HepG2 (cell line): ENCODE results near the gene TBC1D7. TPM values are rescaled to one million over a fixed set of nuclear protein-coding genes. Genes with fewer than 3 reads are reported as not detected.

Source experiments
- AGO1 ChIP-seq: fragments of 200-400 bp; formaldehyde crosslinking; IDR thresholded peaks from 2 replicates; pipeline ENCODE4 v1.6.1; 2017; ENCODE audit warnings: mild to moderate bottlenecking, low read depth, low read length, moderate library complexity; ENCODE audit not compliant: poor library complexity, severe bottlenecking
- ARHGAP35 ChIP-seq: sonication (generic); formaldehyde crosslinking; IDR thresholded peaks from 2 replicates; pipeline ENCODE4 v1.9.0; 2022; ENCODE audit warnings: mild to moderate bottlenecking, inconsistent platforms, moderate library complexity, missing genetic modification reagents, borderline replicate concordance
- BCL6 ChIP-seq: IDR thresholded peaks from 2 replicates; pipeline ENCODE4 v1.6.1; 2016; ENCODE audit warnings: missing genetic modification reagents, missing compliant biosample characterization
- CBX2 ChIP-seq, 2 experiments: fragments of 200-600 bp in 1 of 2; sonication (generic); formaldehyde crosslinking in 1 of 2; IDR thresholded peaks; 2 replicates each; pipeline versions ENCODE4 v1.7.0 to v1.8.1; 2018 to 2022; ENCODE audit warnings: low read depth in 2 of 2, low read length in 1 of 2, mild to moderate bottlenecking in 1 of 2, missing genetic modification reagents in 1 of 2
- NFIB ChIP-seq: sonication (generic); formaldehyde crosslinking; IDR thresholded peaks from 2 replicates; pipeline ENCODE4 v1.9.0; 2021; ENCODE audit warnings: missing genetic modification reagents, mild to moderate bottlenecking, borderline replicate concordance
- NFKBIZ ChIP-seq: IDR thresholded peaks from 2 replicates; pipeline ENCODE4 v1.6.1; 2018; ENCODE audit warnings: missing genetic modification reagents, missing compliant biosample characterization
- NR2F1 ChIP-seq, 2 experiments: fragments of 450-650 bp in 1 of 2; formaldehyde crosslinking in 1 of 2; IDR thresholded peaks; 2 replicates each; pipeline versions ENCODE4 v1.5.0 to v1.6.1; 2016 to 2020; ENCODE audit warnings: mild to moderate bottlenecking in 1 of 2, missing compliant biosample characterization in 1 of 2, missing genetic modification reagents in 1 of 2, moderate library complexity in 1 of 2
- ZNF441 ChIP-seq: sonication (generic); formaldehyde crosslinking; IDR thresholded peaks from 2 replicates; pipeline ENCODE4 v1.7.0; 2021; ENCODE audit warnings: missing genetic modification reagents, borderline replicate concordance
- ZNF564 ChIP-seq: sonication (generic); formaldehyde crosslinking; IDR thresholded peaks from 2 replicates; pipeline ENCODE4 v1.8.1; 2023; ENCODE audit warnings: mild to moderate bottlenecking, missing genetic modification reagents
- ZSCAN21 ChIP-seq: sonication (generic); formaldehyde crosslinking; IDR thresholded peaks from 2 replicates; pipeline ENCODE4 v1.8.0; 2022; ENCODE audit warnings: mild to moderate bottlenecking, missing genetic modification reagents, moderate library complexity, borderline replicate concordance
- polyA plus RNA-seq, 8 experiments: library from polyadenylated mRNA; depleted of rRNA in 3 of 8; stranded (reverse) in 7 of 8; unstranded in 1 of 8; fragments of >200 nt; fragmentation: Illumina TruSeq in 4 of 8; extraction: Trizol in 4 of 8; gene quantifications; 2 replicates each; pipeline versions ENCODE4 v1.2.1 to v1.2.3, GENCODE V29; 2011 to 2016; ENCODE audit warnings: low read depth in 4 of 8, missing spikeins in 1 of 8, mixed read lengths in 1 of 8; ENCODE audit not compliant: insufficient read depth in 1 of 8
- total RNA-seq, 5 experiments: library from RNA; depleted of rRNA; stranded (reverse); fragments of >200 nt; fragmentation: Illumina TruSeq; extraction: Trizol; gene quantifications; 2 replicates each; pipeline ENCODE4 v1.2.3, GENCODE V29; 2016; ENCODE audit warnings: low read depth in 1 of 5
- TF ChIP-seq, protein P1 (sequence below): sonication (generic); formaldehyde crosslinking; IDR thresholded peaks from 2 replicates; pipeline ENCODE4 v1.5.0; 2020; ENCODE audit warnings: mild to moderate bottlenecking, missing genetic modification reagents, borderline replicate concordance
- TF ChIP-seq, protein P2 (sequence below): IDR thresholded peaks from 2 replicates; pipeline ENCODE4 v1.6.1; 2016; ENCODE audit warnings: low read depth
- TF ChIP-seq, protein P3 (sequence below): sonication (generic); formaldehyde crosslinking; IDR thresholded peaks from 2 replicates; pipeline ENCODE4 v1.4.0; 2020; ENCODE audit warnings: missing genetic modification reagents, mild to moderate bottlenecking, borderline replicate concordance
- TF ChIP-seq, protein P4 (sequence below): sonication (generic); formaldehyde crosslinking; IDR thresholded peaks from 2 replicates; pipeline ENCODE4 v1.5.1; 2020; ENCODE audit warnings: mild to moderate bottlenecking, missing genetic modification reagents
- TF ChIP-seq, protein P5 (sequence below): sonication (generic); formaldehyde crosslinking; IDR thresholded peaks from 2 replicates; pipeline ENCODE4 v1.4.0; 2020; ENCODE audit warnings: missing genetic modification reagents

The TBC1D7 gene
- total and polyA plus RNA-seq, 2 of the 13 experiments (the other 11 are each of a cell fraction or from before 2014, with no cell fraction given): 23.3 to 30.8 TPM

DNA sequence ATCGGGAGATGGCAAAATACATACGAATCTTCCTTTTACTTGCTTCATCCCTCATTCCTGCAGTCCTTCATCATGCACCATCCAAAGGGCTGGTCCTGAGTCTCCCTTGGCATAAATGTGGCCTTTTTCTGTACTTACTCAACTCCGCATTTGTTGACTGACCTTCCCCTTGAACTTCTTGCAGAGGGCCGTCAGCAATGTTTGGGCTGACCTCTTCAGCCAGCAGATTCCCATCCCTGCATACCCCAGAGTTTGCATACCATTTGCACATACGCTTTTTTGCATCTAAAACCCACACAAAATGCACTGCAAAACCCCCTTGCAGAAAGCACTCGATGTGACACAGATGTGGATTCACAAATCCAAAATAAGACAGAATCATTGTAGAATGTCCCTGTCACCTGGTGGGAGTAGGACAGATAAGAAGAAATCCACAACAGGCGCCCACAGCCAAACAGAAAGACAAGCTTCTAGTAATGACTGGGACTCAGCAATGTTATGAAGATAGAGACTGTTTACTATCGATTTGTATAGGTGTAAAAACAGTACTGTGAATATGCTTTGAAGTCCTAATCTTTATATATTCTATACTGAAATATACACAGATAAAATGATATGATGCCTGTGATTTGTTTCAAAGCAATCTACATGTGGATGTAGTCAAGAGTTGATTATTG is 45.8 kb downstream of the TBC1D7 start (continued):
- TF ChIP-seq, protein P1, sequence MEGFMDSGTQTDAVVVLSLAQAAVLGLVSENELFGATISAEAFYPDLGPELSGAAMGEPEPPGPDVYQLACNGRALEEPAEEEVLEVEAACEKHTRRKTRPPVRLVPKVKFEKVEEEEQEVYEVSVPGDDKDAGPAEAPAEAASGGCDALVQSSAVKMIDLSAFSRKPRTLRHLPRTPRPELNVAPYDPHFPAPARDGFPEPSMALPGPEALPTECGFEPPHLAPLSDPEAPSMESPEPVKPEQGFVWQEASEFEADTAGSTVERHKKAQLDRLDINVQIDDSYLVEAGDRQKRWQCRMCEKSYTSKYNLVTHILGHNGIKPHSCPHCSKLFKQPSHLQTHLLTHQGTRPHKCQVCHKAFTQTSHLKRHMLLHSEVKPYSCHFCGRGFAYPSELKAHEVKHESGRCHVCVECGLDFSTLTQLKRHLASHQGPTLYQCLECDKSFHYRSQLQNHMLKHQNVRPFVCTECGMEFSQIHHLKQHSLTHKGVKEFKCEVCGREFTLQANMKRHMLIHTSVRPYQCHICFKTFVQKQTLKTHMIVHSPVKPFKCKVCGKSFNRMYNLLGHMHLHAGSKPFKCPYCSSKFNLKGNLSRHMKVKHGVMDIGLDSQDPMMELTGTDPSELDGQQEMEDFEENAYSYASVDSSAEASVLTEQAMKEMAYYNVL (CRISPR knock-in tag): no peak
- TF ChIP-seq NFIB (CRISPR knock-in tag) (no peak), ZNF564 (no peak), ZSCAN21 (CRISPR knock-in tag) (no peak), ZNF441 (CRISPR knock-in tag) (peak; percentile 86; the same call in 1 of the 2 replicates), NR2F1 (CRISPR knock-in tag; IDR thresholded peaks at IDR 0.05) (0 out of 4 replicates have a peak, but pooled peaks of 1 of the 2 experiments have one; percentile 23), AGO1 (no peak), NFKBIZ (no peak), CBX2 (IDR thresholded peaks at IDR 0.05; ENCODE audit: low read depth, low read length) (no peak), CBX2 (CRISPR knock-in tag; IDR thresholded peaks at IDR 0.05; ENCODE audit: low read depth) (no peak), BCL6 (CRISPR knock-in tag) (peak; percentile 59), ARHGAP35 (CRISPR knock-in tag) (no peak)
- TF ChIP-seq, protein P2, sequence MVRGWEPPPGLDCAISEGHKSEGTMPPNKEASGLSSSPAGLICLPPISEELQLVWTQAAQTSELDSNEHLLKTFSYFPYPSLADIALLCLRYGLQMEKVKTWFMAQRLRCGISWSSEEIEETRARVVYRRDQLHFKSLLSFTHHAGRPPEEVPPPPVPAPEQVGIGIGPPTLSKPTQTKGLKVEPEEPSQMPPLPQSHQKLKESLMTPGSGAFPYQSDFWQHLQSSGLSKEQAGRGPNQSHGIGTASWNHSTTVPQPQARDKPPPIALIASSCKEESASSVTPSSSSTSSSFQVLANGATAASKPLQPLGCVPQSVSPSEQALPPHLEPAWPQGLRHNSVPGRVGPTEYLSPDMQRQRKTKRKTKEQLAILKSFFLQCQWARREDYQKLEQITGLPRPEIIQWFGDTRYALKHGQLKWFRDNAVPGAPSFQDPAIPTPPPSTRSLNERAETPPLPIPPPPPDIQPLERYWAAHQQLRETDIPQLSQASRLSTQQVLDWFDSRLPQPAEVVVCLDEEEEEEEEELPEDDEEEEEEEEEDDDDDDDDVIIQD: no peak
- TF ChIP-seq, protein P3, sequence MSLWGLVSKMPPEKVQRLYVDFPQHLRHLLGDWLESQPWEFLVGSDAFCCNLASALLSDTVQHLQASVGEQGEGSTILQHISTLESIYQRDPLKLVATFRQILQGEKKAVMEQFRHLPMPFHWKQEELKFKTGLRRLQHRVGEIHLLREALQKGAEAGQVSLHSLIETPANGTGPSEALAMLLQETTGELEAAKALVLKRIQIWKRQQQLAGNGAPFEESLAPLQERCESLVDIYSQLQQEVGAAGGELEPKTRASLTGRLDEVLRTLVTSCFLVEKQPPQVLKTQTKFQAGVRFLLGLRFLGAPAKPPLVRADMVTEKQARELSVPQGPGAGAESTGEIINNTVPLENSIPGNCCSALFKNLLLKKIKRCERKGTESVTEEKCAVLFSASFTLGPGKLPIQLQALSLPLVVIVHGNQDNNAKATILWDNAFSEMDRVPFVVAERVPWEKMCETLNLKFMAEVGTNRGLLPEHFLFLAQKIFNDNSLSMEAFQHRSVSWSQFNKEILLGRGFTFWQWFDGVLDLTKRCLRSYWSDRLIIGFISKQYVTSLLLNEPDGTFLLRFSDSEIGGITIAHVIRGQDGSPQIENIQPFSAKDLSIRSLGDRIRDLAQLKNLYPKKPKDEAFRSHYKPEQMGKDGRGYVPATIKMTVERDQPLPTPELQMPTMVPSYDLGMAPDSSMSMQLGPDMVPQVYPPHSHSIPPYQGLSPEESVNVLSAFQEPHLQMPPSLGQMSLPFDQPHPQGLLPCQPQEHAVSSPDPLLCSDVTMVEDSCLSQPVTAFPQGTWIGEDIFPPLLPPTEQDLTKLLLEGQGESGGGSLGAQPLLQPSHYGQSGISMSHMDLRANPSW (CRISPR knock-in tag): no peak
- TF ChIP-seq, protein P4, sequence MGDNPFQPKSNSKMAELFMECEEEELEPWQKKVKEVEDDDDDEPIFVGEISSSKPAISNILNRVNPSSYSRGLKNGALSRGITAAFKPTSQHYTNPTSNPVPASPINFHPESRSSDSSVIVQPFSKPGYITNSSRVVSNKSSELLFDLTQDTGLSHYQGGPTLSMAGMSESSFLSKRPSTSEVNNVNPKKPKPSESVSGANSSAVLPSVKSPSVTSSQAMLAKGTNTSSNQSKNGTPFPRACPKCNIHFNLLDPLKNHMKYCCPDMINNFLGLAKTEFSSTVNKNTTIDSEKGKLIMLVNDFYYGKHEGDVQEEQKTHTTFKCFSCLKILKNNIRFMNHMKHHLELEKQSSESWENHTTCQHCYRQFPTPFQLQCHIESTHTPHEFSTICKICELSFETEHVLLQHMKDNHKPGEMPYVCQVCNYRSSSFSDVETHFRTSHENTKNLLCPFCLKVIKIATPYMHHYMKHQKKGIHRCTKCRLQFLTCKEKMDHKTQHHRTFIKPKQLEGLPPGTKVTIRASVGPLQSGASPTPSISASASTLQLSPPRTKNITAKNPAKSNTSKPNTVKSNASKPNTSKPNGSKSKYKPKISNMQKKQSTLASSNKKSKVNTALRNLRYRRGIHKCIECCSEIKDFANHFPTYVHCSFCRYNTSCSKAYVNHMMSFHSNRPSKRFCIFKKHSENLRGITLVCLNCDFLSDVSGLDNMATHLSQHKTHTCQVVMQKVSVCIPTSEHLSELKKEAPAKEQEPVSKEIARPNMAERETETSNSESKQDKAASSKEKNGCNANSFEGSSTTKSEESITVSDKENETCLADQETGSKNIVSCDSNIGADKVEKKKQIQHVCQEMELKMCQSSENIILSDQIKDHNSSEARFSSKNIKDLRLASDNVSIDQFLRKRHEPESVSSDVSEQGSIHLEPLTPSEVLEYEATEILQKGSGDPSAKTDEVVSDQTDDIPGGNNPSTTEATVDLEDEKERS (CRISPR knock-in tag): no peak
- TF ChIP-seq, protein P5, sequence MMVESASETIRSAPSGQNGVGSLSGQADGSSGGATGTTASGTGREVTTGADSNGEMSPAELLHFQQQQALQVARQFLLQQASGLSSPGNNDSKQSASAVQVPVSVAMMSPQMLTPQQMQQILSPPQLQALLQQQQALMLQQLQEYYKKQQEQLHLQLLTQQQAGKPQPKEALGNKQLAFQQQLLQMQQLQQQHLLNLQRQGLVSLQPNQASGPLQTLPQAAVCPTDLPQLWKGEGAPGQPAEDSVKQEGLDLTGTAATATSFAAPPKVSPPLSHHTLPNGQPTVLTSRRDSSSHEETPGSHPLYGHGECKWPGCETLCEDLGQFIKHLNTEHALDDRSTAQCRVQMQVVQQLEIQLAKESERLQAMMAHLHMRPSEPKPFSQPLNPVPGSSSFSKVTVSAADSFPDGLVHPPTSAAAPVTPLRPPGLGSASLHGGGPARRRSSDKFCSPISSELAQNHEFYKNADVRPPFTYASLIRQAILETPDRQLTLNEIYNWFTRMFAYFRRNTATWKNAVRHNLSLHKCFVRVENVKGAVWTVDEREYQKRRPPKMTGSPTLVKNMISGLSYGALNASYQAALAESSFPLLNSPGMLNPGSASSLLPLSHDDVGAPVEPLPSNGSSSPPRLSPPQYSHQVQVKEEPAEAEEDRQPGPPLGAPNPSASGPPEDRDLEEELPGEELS (CRISPR knock-in tag): no peak
